Mammary epithelial cell (primary cell): ENCODE measurements around the gene PRR19.

Experiments used
- CTCF ChIP-seq, 2 donors: IDR thresholded peaks in 1 of 2; conservative IDR thresholded peaks in 1 of 2; 2 replicates each; pipeline ENCODE4 v1.5.1; 2011 to 2012; ENCODE audit warnings: inconsistent platforms in 2 of 2, low read length in 2 of 2, mild to moderate bottlenecking in 2 of 2, control low read depth in 1 of 2, low read depth in 1 of 2; ENCODE audit not compliant: insufficient read depth in 1 of 2; ENCODE audit errors: extremely low read depth in 1 of 2
- EZH2 ChIP-seq: IDR thresholded peaks from 2 replicates; pipeline ENCODE4 v1.6.1; 2012; ENCODE audit warnings: low read length, inconsistent platforms, borderline replicate concordance

GRCh38 chr19:42278452-42279154 is 23.3 kb upstream of the PRR19 start:
- TF ChIP-seq CTCF (conservative IDR thresholded peaks at IDR 0.05 in 1 of 2, IDR thresholded peaks at IDR 0.05 in 1 of 2; ENCODE audit: extremely low read depth in 1 of 2, insufficient read depth in 1 of 2, low read depth in 1 of 2, low read length in 2 of 2) (no peak), EZH2 (no peak)
